PC-3 (cell line): ENCODE results near the gene DNAH10. TPM values are rescaled to one million over a fixed set of nuclear protein-coding genes. Genes with fewer than 3 reads are reported as not detected.

Source experiments
- ATAC-seq: fragments of 200-7000 bp; cut with Tn5 transposase; 2 replicates; pipeline ENCODE4 v1.9.1; 2020; ENCODE audit warnings: mild to moderate bottlenecking, moderate library complexity
- BruUV-seq: library from RNA; stranded (reverse); fragments of 400-500 nt; replicated peaks from 2 replicates; lab custom pipeline; 2021; lab: Mats Ljungman, UMichigan
- CTCF ChIA-PET: fragments of 300-600 bp; sonication (Branson Sonifier 250); formaldehyde crosslinking; loops from one replicate; lab custom pipeline; 2022; ENCODE audit warnings: antibody characterized with exemption; lab: Charles Lee
- POLR2A ChIA-PET: fragments of 300-600 bp; sonication (Branson Sonifier 250); formaldehyde crosslinking; loops from one replicate; lab custom pipeline; 2022; ENCODE audit warnings: antibody characterized with exemption; ENCODE audit not compliant: unreplicated experiment; lab: Charles Lee
- DNase-seq: peaks from one replicate; pipeline ENCODE4 v3.0.0-alpha.2; 2015
- H2AFZ ChIP-seq: fragments of 300-600 bp; sonication (generic); 2 replicates; pipeline ENCODE4 v1.6.0; 2016; ENCODE audit warnings: antibody characterized with exemption, low read length
- H3F3A ChIP-seq: fragments of 300-600 bp; sonication (generic); one replicate; pipeline ENCODE4 v1.6.0; 2017; ENCODE audit warnings: antibody characterized with exemption, low read length, control low read depth, mild to moderate bottlenecking; ENCODE audit not compliant: unreplicated experiment
- H3K27ac ChIP-seq: fragments of 300-600 bp; sonication (generic); 2 replicates; pipeline ENCODE4 v1.5.1; 2016; ENCODE audit warnings: mild to moderate bottlenecking, low read length
- H3K27me3 ChIP-seq: fragments of 300-600 bp; sonication (generic); 2 replicates; pipeline ENCODE4 v1.6.1; 2016; ENCODE audit warnings: low read length, mixed read lengths
- H3K36me3 ChIP-seq: fragments of 300-600 bp; sonication (generic); 2 replicates; pipeline ENCODE4 v1.6.1; 2016; ENCODE audit warnings: low read depth, mixed run types, low read length, mixed read lengths
- H3K4me1 ChIP-seq: fragments of 300-600 bp; sonication (generic); 2 replicates; pipeline ENCODE4 v1.5.1; 2016; ENCODE audit warnings: low read length; ENCODE audit not compliant: insufficient read depth
- H3K4me2 ChIP-seq: fragments of 300-600 bp; sonication (generic); 2 replicates; pipeline ENCODE4 v1.6.0; 2016; ENCODE audit warnings: low read length
- H3K4me3 ChIP-seq: fragments of 300-600 bp; sonication (generic); 2 replicates; pipeline ENCODE4 v1.5.1; 2016; ENCODE audit warnings: mild to moderate bottlenecking, low read length, mixed read lengths
- H3K79me2 ChIP-seq: fragments of 300-600 bp; sonication (generic); 2 replicates; pipeline ENCODE4 v1.6.1; 2017; ENCODE audit warnings: low read length, mixed read lengths
- H3K9ac ChIP-seq: fragments of 300-600 bp; sonication (generic); 2 replicates; pipeline ENCODE4 v1.6.0; 2016; ENCODE audit warnings: mild to moderate bottlenecking, low read length
- H3K9me2 ChIP-seq: fragments of 300-600 bp; sonication (generic); replicated peaks from 2 replicates; pipeline ENCODE4 v1.6.1; 2016; ENCODE audit warnings: mixed run types, low read length, mixed read lengths
- H3K9me3 ChIP-seq: fragments of 300-600 bp; sonication (generic); 2 replicates; pipeline ENCODE4 v1.6.1; 2016; ENCODE audit warnings: low read length, mixed read lengths
- H4K20me1 ChIP-seq: fragments of 300-600 bp; sonication (generic); 2 replicates; pipeline ENCODE4 v1.6.1; 2016; ENCODE audit warnings: low read length, mixed read lengths
- EZH2 ChIP-seq: fragments of 300-600 bp; sonication (generic); IDR thresholded peaks from one replicate; pipeline ENCODE4 v1.6.1; 2017; ENCODE audit warnings: antibody characterized with exemption, mild to moderate bottlenecking, low read length; ENCODE audit not compliant: unreplicated experiment
- EZH2phosphoT487 ChIP-seq: fragments of 300-600 bp; sonication (generic); IDR thresholded peaks from 2 replicates; pipeline ENCODE4 v1.6.1; 2018; ENCODE audit warnings: mild to moderate bottlenecking, antibody characterized with exemption, low read length, borderline replicate concordance
- intact Hi-C: fragments of 100-400 bp; cut with micrococcal nuclease; formaldehyde crosslinking; loops from 2 replicates; pipeline ENCODE4 v1.9.0; 2023
- total RNA-seq: library from RNA; depleted of rRNA; stranded (reverse); fragments of >200 nt; gene quantifications from 2 replicates; pipeline ENCODE4 v1.2.3, GENCODE V29; 2014
- TF ChIP-seq, protein P1 (sequence below): fragments of 300-600 bp; sonication (generic); conservative IDR thresholded peaks from 2 replicates; pipeline ENCODE4 v1.5.1; 2017; ENCODE audit warnings: antibody characterized with exemption, low read depth, mild to moderate bottlenecking, low read length

DNAH10 gene
- total RNA-seq, 1 experiment from 2014 or later, result 0.15 TPM

DNA sequence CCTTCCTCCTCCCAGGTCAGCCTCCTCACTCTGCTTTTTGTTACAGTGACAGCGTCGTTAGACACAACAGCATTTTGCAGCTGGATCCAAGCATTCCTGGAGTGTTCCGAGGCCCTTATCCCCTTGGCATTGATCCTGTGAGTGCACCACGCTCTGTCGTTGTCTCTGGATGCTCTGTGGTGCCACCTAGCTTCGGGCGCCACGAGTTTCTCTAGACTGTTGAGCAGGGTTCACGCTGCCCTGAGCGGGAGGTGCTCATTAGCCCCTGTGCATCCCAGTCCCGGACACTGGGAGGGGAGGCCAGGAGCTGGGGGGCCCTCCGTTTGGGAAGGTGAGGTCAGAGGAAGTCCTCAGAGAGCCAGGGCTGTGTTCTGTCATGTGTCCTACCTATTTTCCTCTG, 17.3 kb upstream of the DNAH10 start:
- H3K4me1 ChIP-seq, result no peaks in the 10 kb centered on the region
- H3F3A ChIP-seq, result no peaks in the 10 kb centered on the region
- no peaks in the 10 kb centered on the region for H3K27me3 ChIP-seq
- ChIA-PET POLR2A (no interaction called here), CTCF (no interaction called here)
- no peaks in the 10 kb centered on the region for H3K9me3 ChIP-seq
- H2AFZ ChIP-seq, result no peak overlapping the region
- DNase-seq (peak; percentile 34), ATAC-seq (peak; percentile 76)
- no peak overlapping the region for H3K4me2 ChIP-seq
- H3K27ac ChIP-seq, result no peak overlapping the region
- no peak overlapping the region for H3K9ac ChIP-seq
- no peaks in the 10 kb centered on the region for H3K9me2 ChIP-seq
- TF ChIP-seq EZH2phosphoT487, result no peak
- TF ChIP-seq, protein P1, sequence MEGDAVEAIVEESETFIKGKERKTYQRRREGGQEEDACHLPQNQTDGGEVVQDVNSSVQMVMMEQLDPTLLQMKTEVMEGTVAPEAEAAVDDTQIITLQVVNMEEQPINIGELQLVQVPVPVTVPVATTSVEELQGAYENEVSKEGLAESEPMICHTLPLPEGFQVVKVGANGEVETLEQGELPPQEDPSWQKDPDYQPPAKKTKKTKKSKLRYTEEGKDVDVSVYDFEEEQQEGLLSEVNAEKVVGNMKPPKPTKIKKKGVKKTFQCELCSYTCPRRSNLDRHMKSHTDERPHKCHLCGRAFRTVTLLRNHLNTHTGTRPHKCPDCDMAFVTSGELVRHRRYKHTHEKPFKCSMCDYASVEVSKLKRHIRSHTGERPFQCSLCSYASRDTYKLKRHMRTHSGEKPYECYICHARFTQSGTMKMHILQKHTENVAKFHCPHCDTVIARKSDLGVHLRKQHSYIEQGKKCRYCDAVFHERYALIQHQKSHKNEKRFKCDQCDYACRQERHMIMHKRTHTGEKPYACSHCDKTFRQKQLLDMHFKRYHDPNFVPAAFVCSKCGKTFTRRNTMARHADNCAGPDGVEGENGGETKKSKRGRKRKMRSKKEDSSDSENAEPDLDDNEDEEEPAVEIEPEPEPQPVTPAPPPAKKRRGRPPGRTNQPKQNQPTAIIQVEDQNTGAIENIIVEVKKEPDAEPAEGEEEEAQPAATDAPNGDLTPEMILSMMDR, result peak; percentile 64
- TF ChIP-seq EZH2, result no peak
- no peaks in the 10 kb centered on the region for H4K20me1 ChIP-seq
- BruUV-seq, result no TSS peak
- no peaks in the 10 kb centered on the region for H3K79me2 ChIP-seq
- peaks cover 22% of the 10 kb centered on the region; the same call in 1 of the 2 replicates for H3K36me3 ChIP-seq
- intact Hi-C loops, result no loop called here
- no peak overlapping the region for H3K4me3 ChIP-seq

DNA sequence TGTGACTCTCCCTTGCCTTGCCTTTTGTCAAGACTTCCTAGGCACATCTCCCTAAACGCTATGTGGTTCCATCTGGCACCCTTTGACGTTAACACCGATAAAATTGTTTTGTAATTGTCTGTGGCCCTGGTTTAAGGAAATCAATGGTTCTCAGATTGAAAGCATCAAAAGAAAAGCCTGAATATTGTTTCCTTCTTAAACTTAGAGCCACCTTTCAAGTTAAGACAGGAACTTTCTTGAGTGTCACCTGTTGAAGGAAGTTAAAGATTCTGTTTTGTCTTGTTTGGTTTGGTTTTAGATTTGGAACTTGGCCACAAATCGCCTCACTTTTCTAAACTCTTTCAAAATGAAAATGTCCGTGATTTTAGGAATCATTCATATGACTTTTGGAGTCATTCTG, 14.8 kb upstream of the DNAH10 start:
- no peaks in the 10 kb centered on the region for H4K20me1 ChIP-seq
- no peak overlapping the region for H3K27ac ChIP-seq
- H3K9me2 ChIP-seq, result no peaks in the 10 kb centered on the region
- DNase-seq (no peak), ATAC-seq (no peak)
- intact Hi-C loops, result no loop called here
- TF ChIP-seq, protein P1, result no peak
- TF ChIP-seq EZH2, result no peak
- TF ChIP-seq EZH2phosphoT487, result no peak
- H3K36me3 ChIP-seq, result peaks cover 23% of the 10 kb centered on the region; the same call in 1 of the 2 replicates
- H2AFZ ChIP-seq, result no peak overlapping the region
- no peaks in the 10 kb centered on the region for H3F3A ChIP-seq
- H3K4me3 ChIP-seq, result no peak overlapping the region
- no peaks in the 10 kb centered on the region for H3K4me1 ChIP-seq
- no peaks in the 10 kb centered on the region for H3K79me2 ChIP-seq
- ChIA-PET POLR2A (no interaction called here), CTCF (no interaction called here)
- no peaks in the 10 kb centered on the region for H3K9me3 ChIP-seq
- BruUV-seq, result no TSS peak
- H3K27me3 ChIP-seq, result no peaks in the 10 kb centered on the region
- no peak overlapping the region for H3K9ac ChIP-seq
- no peak overlapping the region for H3K4me2 ChIP-seq

DNA sequence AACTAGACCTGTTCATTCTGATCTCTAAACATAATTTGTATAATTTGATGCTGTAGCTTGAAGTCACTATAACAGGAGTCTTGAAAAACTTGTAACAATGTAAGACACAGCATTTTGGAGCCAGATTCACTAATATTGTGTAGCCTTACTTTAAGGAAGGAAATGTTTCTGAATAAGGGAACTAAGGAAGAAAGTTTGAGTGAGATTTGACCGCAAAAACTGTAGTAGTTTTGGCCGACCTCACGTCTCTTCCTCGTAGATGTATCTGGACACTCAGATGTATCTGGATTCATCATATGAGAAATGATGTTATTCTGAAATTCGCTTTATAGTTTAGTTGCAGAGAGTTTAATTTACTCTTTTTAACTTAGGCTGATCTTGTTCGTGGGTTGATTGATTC, 13.9 kb upstream of the DNAH10 start:
- TF ChIP-seq, protein P1, result no peak
- TF ChIP-seq EZH2phosphoT487 (no peak), EZH2 (no peak)
- no peaks in the 10 kb centered on the region for H3K9me3 ChIP-seq
- H3K9me2 ChIP-seq, result no peaks in the 10 kb centered on the region
- intact Hi-C loops, result no loop called here
- no peak overlapping the region for H3K4me2 ChIP-seq
- no peaks in the 10 kb centered on the region for H4K20me1 ChIP-seq
- no peaks in the 10 kb centered on the region for H3K79me2 ChIP-seq
- no peak overlapping the region for H2AFZ ChIP-seq
- CTCF ChIA-PET, result no interaction called here
- no peak overlapping the region for H3K9ac ChIP-seq
- DNase-seq, result no peak
- ATAC-seq, result no peak
- BruUV-seq, result no TSS peak
- peaks cover 23% of the 10 kb centered on the region; the same call in 1 of the 2 replicates for H3K36me3 ChIP-seq
- H3K27me3 ChIP-seq, result no peaks in the 10 kb centered on the region
- no peaks in the 10 kb centered on the region for H3F3A ChIP-seq
- H3K4me3 ChIP-seq, result no peak overlapping the region
- H3K4me1 ChIP-seq, result no peaks in the 10 kb centered on the region
- POLR2A ChIA-PET, result no interaction called here
- H3K27ac ChIP-seq, result no peak overlapping the region
